Suppressor macrophage (primary cell): ENCODE results near the gene C1QTNF8.
"Not testable (repeated sequence)": the region's sequence is repeated elsewhere in the genome, so short reads cannot be mapped to it uniquely, and the experiment has no call there.

Experiments
- DNase-seq, 4 experiments: peaks; one replicate each; pipeline ENCODE4 v3.0.0-alpha.2; 2020 to 2022

The C1QTNF8 gene

DNA sequence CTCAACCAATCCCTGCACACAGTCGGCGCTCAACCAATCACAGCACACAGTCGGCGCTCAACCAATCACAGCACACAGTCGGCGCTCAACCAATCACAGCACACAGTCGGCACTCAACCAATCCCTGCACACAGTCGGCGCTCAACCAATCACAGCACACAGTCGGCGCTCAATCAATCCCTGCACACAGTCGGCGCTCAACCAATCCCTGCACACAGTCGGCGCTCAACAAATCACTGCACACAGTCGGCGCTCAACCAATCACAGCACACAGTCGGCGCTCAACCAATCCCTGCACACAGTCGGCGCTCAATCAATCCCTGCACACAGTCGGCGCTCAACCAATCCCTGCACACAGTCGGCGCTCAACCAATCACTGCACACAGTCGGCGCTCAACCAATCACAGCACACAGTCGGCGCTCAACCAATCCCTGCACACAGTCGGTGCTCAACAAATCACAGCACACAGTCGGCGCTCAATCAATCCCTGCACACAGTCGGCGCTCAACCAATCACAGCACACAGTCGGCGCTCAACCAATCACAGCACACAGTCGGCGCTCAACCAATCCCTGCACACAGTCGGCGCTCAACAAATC lies 3.3 kb downstream of the C1QTNF8 start:
- DNase-seq = not testable (repeated sequence)

- no peak for DNase-seq
Measured at GRCh38 chr16:1091992-1092552, 4.0 kb downstream of the C1QTNF8 start.

GRCh38 chr16:1090620-1091587 lies 5.1 kb downstream of the C1QTNF8 start:
- DNase-seq = no peak

DNA sequence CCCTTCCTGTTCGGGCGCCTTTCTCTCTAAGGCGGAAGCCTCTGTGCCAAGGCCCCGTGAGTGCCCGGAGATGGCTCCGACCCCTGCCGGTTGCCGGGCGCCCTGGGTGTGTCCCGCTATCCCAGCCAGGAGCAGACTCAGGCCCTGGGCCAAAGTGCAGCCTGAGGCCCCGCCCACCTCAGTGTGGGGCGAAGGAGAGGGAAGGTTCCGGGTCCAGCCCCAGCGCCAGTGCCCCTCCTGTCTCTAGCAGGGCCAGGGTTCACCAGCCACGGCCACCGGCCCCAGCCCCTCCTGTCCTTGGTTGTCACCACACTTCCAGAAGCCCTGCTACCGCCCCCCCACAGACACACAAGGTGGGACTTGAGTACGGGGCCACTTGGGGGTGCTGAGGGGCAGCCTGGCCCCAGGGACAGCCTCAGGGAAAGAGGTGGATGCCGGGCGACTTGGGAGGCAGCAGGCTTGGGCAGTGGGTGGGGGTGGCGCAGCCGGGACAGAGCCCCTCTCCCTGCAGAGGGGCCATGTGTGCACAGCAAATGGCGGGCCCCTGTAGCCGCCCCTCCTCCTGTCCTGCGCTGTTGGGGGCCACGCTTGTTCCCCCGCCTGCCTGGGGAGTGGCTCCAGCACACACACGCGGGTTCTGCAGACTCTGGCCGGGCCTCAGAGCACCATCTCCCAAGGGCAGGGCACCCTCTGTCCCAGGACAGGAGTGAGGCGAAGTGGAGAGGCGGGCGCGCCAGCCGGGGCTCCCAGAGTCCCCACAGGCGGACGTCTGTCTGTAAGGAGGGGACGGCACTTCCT lies 6.0 kb downstream of the C1QTNF8 start:
- DNase-seq = no peak

DNA sequence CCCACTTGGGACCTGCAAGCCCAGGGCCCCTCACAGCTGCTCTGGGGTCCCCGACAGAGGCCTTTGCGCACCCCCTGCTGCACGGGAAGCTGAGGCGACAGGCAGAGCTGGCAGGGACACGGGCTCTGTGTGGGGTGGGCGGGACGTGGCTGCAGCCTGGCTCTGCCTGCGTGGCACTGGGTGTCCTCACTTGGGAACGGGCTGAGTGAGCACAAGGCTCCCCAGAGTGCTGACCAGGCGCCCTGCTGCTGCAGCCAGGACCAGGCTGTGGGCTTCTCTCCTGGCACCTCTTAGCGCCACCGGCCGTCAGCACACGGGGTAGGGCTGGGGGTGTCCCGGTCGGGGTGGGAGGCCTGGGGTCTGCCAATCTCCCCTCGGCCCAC lies 6.6 kb downstream of the C1QTNF8 start:
- no peak for DNase-seq

GRCh38 chr16:1088295-1089170 lies 7.5 kb downstream of the C1QTNF8 start:
- no peak for DNase-seq

DNA sequence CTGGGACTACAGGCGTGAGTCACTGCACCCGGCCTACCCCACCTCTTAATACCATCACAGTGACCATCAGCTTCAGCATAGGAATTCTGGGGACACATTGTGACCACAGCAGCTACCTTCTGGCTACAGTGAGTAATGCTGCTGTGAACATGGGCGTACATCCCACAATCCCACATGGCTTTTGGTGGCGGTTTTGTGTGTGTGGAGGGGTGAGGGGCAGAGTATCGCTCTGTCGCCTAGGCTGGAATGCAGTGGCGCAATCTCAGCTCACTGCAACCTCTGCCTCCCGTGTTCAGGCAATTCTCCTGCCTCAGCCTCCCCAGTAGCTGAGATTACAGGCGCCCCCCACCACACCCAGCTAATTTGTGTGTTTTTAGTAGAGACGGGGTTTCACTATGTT lies 9.6 kb downstream of the C1QTNF8 start:
- not testable (repeated sequence) for DNase-seq

GRCh38 chr16:1084971-1085370 lies 11.1 kb downstream of the C1QTNF8 start:
- DNase-seq = no peak

GRCh38 chr16:1082952-1083675 lies 12.9 kb downstream of the C1QTNF8 start:
- no peak for DNase-seq

DNA sequence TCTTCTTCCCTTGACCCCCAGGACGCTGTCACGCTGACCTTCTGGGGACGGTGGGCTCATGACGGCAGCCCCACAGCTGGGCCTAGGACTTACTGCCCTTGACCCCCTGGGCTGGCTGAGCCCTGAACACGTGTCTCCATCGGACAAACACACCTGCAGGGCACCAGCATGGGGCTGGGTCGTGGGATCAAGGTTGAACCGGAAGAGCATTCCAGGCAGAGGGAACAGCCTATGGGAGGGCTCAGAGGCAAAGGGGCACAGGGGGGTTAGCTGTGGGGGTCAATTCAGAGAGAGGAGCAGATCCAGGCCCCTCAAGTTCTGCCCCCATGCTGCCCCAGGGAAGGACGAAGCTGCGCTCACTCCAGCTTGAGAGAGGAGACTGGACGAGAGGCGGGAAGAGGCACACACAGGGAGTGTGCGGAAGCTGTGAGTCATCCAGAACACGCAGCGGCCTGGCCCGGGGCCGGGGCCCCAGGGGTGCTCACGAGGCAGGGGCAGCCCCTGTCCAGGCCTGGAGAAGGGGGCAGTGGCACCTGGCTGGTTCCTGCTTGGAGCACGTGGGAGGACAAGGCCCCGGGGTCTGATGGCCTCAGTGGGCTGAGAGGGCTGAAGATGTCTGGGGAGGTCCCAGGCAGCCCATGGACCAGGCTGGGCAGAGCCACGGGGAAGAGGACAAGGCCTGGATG lies 13.6 kb downstream of the C1QTNF8 start:
- DNase-seq = no peak

GRCh38 chr16:1081734-1082265 lies 14.2 kb downstream of the C1QTNF8 start:
- DNase-seq = no peak

DNA sequence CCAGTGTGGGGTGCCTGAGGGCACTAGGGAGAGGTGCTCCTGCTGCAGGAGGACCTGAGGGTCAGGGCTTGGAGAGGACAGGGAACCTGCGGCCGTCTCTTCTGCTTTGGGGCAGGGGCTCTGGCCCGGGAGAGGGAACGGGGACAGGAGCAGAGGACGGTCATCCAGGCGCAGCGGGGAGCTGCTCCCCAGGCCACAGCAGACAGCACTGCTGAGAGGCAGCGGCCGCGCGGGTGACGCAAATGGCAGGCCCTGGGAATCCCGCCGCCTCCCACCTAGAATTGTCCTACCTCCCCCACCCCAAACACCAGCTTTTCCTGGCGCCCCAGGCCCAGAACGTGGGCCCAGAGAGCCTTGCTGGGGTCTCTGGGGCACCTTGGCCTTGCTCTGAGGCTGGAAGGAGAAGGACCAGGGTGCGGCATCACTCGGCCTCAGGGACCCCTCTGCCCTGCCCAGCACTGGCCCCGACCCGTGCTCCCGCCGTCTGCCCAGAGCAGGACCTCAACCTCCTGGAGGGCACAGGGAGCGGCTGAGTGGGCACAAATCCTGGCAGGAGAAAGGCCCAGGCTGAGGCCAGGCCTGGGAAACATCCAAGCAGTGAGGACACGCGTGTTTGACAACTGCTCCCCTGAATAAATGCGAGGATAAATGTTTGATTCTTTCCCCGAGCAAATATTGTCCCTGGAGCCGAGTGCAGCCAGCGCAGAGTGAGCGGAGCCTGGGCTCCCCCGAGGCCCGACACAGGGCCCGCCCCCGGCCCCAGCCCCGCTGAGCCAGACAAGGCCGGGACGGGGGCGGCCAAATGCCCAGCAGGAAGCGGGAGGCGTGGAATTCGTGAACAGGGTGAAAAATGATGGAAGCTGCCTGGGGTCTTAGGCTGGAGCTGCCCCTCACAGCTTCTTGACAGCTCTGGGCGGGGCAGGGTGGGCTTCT lies 15.0 kb downstream of the C1QTNF8 start:
- DNase-seq = no peak

- no peak for DNase-seq
Measured at GRCh38 chr16:1079786-1080525, 16.1 kb downstream of the C1QTNF8 start.

- no peak for DNase-seq
Measured at GRCh38 chr16:1079341-1079740, 16.7 kb downstream of the C1QTNF8 start.

- DNase-seq = no peak
Measured at GRCh38 chr16:1078579-1079021, 17.4 kb downstream of the C1QTNF8 start.

DNA sequence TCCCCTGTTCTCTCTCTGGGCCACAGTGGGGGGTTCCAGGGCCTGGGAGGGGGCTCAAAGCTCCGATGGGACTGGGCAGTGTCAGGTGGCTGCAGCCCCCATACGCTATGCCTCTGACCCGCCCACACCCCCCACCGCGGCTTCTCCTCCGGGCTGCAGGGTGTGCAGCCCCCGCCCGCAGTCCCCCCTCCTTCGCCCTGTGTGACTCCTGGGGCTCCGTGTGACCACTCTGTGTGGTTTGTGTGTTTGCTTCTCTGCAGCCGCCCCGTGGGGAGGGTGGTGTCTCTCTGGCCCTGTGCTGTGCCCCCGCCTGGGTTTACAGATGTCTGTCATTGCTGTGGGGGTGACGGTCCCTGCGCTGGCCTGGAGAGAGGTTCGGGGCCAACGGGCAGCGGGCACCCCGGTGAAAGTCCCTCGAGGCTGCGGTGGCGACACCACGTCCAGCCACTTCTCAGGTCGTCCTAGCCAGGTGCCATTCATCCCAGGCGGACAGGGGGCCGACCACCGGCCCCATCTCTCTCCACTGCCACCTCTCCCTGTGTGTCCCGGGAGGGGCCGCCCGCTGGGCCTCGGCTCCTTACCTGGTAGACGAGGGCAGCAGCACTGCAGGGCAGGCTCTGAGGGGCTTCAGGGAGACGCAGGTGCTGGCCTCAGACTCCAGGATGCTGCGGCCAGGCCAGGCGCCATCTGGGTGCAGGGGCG lies 18.0 kb downstream of the C1QTNF8 start:
- no peak for DNase-seq

GRCh38 chr16:1076801-1077576 lies 19.1 kb downstream of the C1QTNF8 start:
- no peak for DNase-seq
